ENCODE data around the gene SCFD2. TPM values are rescaled to one million over a fixed set of nuclear protein-coding genes. Genes with fewer than 3 reads are reported as not detected.

Gene SCFD2
- polyA plus RNA-seq, 2 of the 4 experiments (the other 2 are of a cell fraction) = 7.6 to 10.8 TPM

DNA sequence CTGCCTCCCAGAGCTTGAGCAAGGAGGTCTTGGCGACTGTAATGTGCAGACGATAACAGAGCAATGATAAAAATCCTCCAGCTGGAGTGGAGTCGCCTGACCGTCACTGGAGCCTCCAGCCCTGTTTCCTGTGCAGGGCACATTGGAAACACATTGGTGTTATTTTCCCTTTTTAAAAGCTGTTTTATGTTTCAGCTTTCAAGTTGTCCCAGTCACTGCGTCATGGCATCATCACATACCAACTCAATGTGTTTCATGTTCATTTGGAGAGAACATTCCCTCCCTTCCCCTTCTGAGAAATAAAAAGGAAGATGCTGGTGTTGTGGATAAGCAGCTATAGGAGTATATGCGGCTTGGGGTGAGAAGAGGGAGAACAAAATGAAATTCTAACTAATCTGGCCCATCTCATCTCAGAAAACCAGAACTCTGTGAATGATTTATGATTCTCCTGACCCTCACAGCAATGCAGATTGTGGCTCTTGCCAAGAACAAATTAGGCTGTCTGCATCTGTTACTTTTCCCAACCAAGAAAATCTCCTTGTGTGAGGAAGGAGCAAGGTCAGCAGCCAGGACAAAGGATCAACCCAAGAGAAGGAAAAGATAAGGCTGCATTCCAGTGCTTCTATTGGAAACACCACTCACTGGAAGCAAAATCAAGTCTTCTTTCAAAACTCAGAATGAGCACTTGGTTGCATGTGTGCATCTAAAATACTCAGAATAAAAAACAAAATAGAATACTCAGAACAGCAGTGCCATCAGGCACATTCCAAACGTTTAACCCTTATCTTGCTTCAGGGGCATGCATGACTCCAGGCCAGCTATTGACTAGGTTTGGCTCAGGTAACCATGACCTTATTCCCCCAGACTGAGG, 369.4 kb downstream of the SCFD2 start:
- Histone ChIP-seq H3K4me3 (no peak overlapping the region), H3K4me2 (no peak overlapping the region), H3K4me1 (no peaks in the 10 kb centered on the region), H3K9me3 (no peaks in the 10 kb centered on the region), H3K27ac (no peak overlapping the region)
- ATAC-seq (no peak), DNase-seq (ENCODE audit: low read depth in 1 of 2, low spot score in 1 of 2) (no peak), FAIRE-seq (no peak)
- ChIA-PET CTCF (interaction anchor here (1.5 kb wide), 1 partner anchor 13 kb away, joined by 3 read pairs; no protein-coding TSS in a partner anchor), POLR2A (no interaction called here)
- TF ChIP-seq HEYL (CRISPR knock-in tag; IDR thresholded peaks at IDR 0.05) (no peak), HDAC2 (IDR thresholded peaks at IDR 0.05) (no peak), BHLHE40 (IDR thresholded peaks at IDR 0.05; ENCODE audit: low read depth, low read length) (no peak), CHD2 (IDR thresholded peaks at IDR 0.05; ENCODE audit: low read length, partially characterized antibody) (no peak), TFCP2L1 (CRISPR knock-in tag; IDR thresholded peaks at IDR 0.05) (no peak)
- WGBS (ENCODE audit: missing lambda C conversion rate) = 76% methylated on average over 7 of the region's 7 CpGs

GRCh38 chr4:52995360-52996030, 370.4 kb downstream of the SCFD2 start:
- FAIRE-seq (no peak), ATAC-seq (no peak), DNase-seq (ENCODE audit: low read depth in 1 of 2, low spot score in 1 of 2) (no peak)
- ChIA-PET POLR2A (no interaction called here), CTCF (no interaction called here)
- WGBS (ENCODE audit: missing lambda C conversion rate) = 82% methylated on average over 5 of the region's 5 CpGs
- Histone ChIP-seq H3K4me3 (no peak overlapping the region), H3K4me2 (no peak overlapping the region), H3K9me3 (no peaks in the 10 kb centered on the region), H3K4me1 (no peaks in the 10 kb centered on the region), H3K27ac (no peak overlapping the region)
- TF ChIP-seq, protein P1, sequence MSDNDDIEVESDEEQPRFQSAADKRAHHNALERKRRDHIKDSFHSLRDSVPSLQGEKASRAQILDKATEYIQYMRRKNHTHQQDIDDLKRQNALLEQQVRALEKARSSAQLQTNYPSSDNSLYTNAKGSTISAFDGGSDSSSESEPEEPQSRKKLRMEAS (IDR thresholded peaks at IDR 0.05) = no peak
- TF ChIP-seq HOXB13 (CRISPR knock-in tag; IDR thresholded peaks at IDR 0.05; ENCODE audit: low read depth) = no peak
- no peak for TF ChIP-seq CHD4 (IDR thresholded peaks at IDR 0.05; ENCODE audit: borderline replicate concordance)
- no peak for TF ChIP-seq HOXA7 (CRISPR knock-in tag; IDR thresholded peaks at IDR 0.05)
- TF ChIP-seq FOSB (CRISPR knock-in tag; IDR thresholded peaks at IDR 0.05) = no peak
- TF ChIP-seq KDM5A (IDR thresholded peaks at IDR 0.05) = no peak
- TF ChIP-seq ZSCAN20 (CRISPR knock-in tag; IDR thresholded peaks at IDR 0.05) = no peak
- TF ChIP-seq ZC3H11A (IDR thresholded peaks at IDR 0.05) = no peak
- no peak for TF ChIP-seq E2F6 (IDR thresholded peaks at IDR 0.05; ENCODE audit: borderline replicate concordance, low read depth)
- TF ChIP-seq CBX2 (IDR thresholded peaks at IDR 0.05; ENCODE audit: borderline replicate concordance, low read depth) = no peak
- TF ChIP-seq REST (IDR thresholded peaks at IDR 0.05) = no peak
- no peak for TF ChIP-seq ELK1 (IDR thresholded peaks at IDR 0.05; ENCODE audit: low read depth, low read length)
- TF ChIP-seq FOXS1 (CRISPR knock-in tag; IDR thresholded peaks at IDR 0.05) = no peak
- TF ChIP-seq ZFP36 (IDR thresholded peaks at IDR 0.05; ENCODE audit: borderline replicate concordance, partially characterized antibody) = no peak
- no peak for TF ChIP-seq KDM1A (IDR thresholded peaks at IDR 0.05; ENCODE audit: low read depth)
